Osteoblast (primary cell): Measurements from ENCODE around the gene USP21. TPM values are rescaled to one million over a fixed set of nuclear protein-coding genes. Genes with fewer than 3 reads are reported as not detected.
A peak's percentile ranks its signal among the peaks of the same experiment; 100 is the strongest.

Source experiments
- DNase-seq: peaks from one replicate; pipeline ENCODE4 v3.0.0; 2011; ENCODE audit warnings: low spot score, mixed read lengths; ENCODE audit not compliant: insufficient read length; ENCODE audit errors: missing footprints
- H2AFZ ChIP-seq: 2 replicates; pipeline ENCODE4 v1.6.0; 2011; ENCODE audit warnings: mild to moderate bottlenecking, low read length
- H3K27ac ChIP-seq: 2 replicates; pipeline ENCODE4 v1.5.1; 2011; ENCODE audit warnings: mild to moderate bottlenecking, low read depth, low read length, moderate library complexity
- H3K27me3 ChIP-seq: 2 replicates; pipeline ENCODE4 v1.6.0; 2012; ENCODE audit warnings: mild to moderate bottlenecking, control low read depth, inconsistent platforms, low read length, moderate library complexity; ENCODE audit not compliant: insufficient read depth
- H3K36me3 ChIP-seq: 2 replicates; pipeline ENCODE4 v1.5.1; 2011; ENCODE audit warnings: mild to moderate bottlenecking, low read length, control low read depth, moderate library complexity; ENCODE audit not compliant: insufficient read depth
- H3K4me1 ChIP-seq: 2 replicates; pipeline ENCODE4 v1.5.1; 2011; ENCODE audit warnings: mild to moderate bottlenecking, low read length, control low read depth, moderate library complexity; ENCODE audit not compliant: insufficient read depth
- H3K4me2 ChIP-seq: 2 replicates; pipeline ENCODE4 v1.6.0; 2011; ENCODE audit warnings: mild to moderate bottlenecking, low read length; ENCODE audit not compliant: insufficient read depth
- H3K4me3 ChIP-seq: fragments of 200-600 bp; sonication (generic); 3 replicates; pipeline ENCODE4 v1.5.1; 2012; ENCODE audit warnings: mild to moderate bottlenecking, low read length, inconsistent platforms; ENCODE audit not compliant: insufficient read depth
- H3K79me2 ChIP-seq: 2 replicates; pipeline ENCODE4 v1.6.0; 2012; ENCODE audit warnings: mild to moderate bottlenecking, low read length, control low read depth, inconsistent platforms; ENCODE audit not compliant: insufficient read depth
- H3K9me3 ChIP-seq: 2 replicates; pipeline ENCODE4 v1.5.1; 2011; ENCODE audit warnings: low read depth, low read length, control low read depth
- H4K20me1 ChIP-seq: 2 replicates; pipeline ENCODE4 v1.6.0; 2012; ENCODE audit warnings: mild to moderate bottlenecking, low read length, control low read depth; ENCODE audit not compliant: insufficient read depth
- total RNA-seq: library from RNA; depleted of rRNA; stranded (reverse); fragments of >200 nt; gene quantifications from 2 replicates; pipeline ENCODE4 v1.2.3, GENCODE V29; 2012
- TF ChIP-seq, protein P1 (sequence below): IDR thresholded peaks from 2 replicates; pipeline ENCODE4 v1.5.1; 2011; ENCODE audit warnings: mild to moderate bottlenecking, low read depth, low read length, moderate library complexity; ENCODE audit errors: extremely low read depth

The USP21 gene
- total RNA-seq, 1 donor: 8.0 TPM

DNA sequence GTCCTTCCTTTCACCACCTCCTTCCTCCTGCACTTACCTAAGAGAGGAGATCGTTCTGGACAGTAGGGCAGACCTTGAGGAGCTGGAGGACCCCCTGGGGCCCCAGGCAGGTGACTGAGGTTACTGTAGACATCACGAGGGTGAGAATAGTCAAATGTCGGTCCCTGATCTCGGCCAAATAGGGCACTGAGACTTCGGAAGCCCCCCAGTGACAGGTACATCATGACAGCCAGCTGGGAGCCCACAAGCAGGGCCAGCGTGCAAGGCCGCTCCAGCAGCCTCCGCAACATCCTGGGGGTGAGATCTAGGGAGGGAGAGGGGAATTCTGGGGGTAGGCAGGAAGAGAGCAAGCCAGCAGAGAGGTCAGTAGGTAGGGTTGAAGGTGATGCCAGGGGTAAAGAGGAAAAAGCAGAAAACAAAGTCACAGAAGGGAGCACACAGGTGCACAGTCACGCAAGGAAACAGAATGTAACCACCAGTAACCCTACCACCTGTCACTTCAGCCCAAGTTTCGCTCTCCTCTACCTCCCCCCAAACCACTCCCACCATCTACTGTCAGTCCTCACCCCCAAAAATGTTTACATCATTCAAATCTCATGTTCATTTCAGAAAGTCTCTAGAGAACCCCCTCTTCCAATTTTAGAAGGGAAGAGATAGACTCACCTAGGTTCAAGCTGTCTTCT is 16.6 kb downstream of the USP21 start:
- peak overlapping the region; percentile 96 for H3K27ac ChIP-seq

DNA sequence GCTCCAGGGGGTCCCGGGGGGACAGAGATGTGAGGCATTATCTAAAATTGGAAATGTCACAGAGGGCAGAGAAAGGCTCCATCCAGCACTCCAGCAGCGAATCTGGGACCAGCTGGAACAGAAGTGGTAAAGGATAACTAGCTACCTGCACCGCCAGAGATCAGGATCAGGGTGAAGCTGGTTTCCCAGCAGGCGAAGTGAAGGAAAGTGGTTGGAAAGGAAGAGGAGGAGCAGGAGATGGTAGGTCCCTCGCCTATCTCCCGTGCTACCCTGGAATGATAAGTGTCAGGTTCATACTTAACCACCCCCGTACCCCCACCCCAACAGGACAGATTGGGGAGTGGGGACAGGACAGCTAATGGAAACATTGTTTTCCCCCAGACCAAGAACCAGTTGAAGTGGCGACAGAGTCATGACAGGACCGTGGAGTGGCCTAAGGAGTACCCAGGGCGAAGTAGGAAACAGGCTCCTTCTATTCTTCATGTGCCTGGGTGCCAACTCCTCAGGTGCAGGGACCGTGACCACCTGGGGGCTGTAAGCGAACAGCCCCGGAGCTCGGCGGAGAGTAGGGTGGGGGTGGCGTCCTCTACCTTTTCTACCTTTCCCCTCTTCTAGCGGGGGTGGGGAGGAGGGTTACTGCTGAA is 17.3 kb downstream of the USP21 start:
- Histone ChIP-seq H3K27ac (peak overlapping the region; percentile 96), H4K20me1 (peaks cover 3% of the 10 kb centered on the region), H3K36me3 (peaks cover 36% of the 10 kb centered on the region), H3K4me1 (peaks cover 27% of the 10 kb centered on the region), H3K9me3 (no peaks in the 10 kb centered on the region), H3K79me2 (peaks cover 20% of the 10 kb centered on the region), H3K27me3 (no peaks in the 10 kb centered on the region), H2AFZ (peak overlapping the region; percentile 99), H3K4me2 (peak overlapping the region; percentile 99), H3K4me3 (peak overlapping the region; percentile 98)
- DNase-seq: no peak
- TF ChIP-seq, protein P1, sequence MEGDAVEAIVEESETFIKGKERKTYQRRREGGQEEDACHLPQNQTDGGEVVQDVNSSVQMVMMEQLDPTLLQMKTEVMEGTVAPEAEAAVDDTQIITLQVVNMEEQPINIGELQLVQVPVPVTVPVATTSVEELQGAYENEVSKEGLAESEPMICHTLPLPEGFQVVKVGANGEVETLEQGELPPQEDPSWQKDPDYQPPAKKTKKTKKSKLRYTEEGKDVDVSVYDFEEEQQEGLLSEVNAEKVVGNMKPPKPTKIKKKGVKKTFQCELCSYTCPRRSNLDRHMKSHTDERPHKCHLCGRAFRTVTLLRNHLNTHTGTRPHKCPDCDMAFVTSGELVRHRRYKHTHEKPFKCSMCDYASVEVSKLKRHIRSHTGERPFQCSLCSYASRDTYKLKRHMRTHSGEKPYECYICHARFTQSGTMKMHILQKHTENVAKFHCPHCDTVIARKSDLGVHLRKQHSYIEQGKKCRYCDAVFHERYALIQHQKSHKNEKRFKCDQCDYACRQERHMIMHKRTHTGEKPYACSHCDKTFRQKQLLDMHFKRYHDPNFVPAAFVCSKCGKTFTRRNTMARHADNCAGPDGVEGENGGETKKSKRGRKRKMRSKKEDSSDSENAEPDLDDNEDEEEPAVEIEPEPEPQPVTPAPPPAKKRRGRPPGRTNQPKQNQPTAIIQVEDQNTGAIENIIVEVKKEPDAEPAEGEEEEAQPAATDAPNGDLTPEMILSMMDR: no peak

More for the DNA sequence above, 16.6 kb downstream of the USP21 start:
- H3K4me2 ChIP-seq: peak overlapping the region; percentile 99
- peaks cover 3% of the 10 kb centered on the region for H4K20me1 ChIP-seq
- no peaks in the 10 kb centered on the region for H3K9me3 ChIP-seq
- peaks cover 20% of the 10 kb centered on the region for H3K79me2 ChIP-seq
- no peak for DNase-seq
- H3K4me3 ChIP-seq: peak overlapping the region; percentile 98
- H3K27me3 ChIP-seq: no peaks in the 10 kb centered on the region
- H3K4me1 ChIP-seq: peaks cover 27% of the 10 kb centered on the region
- TF ChIP-seq, protein P1: no peak
- no peak overlapping the region for H2AFZ ChIP-seq
- H3K36me3 ChIP-seq: peaks cover 43% of the 10 kb centered on the region

DNA sequence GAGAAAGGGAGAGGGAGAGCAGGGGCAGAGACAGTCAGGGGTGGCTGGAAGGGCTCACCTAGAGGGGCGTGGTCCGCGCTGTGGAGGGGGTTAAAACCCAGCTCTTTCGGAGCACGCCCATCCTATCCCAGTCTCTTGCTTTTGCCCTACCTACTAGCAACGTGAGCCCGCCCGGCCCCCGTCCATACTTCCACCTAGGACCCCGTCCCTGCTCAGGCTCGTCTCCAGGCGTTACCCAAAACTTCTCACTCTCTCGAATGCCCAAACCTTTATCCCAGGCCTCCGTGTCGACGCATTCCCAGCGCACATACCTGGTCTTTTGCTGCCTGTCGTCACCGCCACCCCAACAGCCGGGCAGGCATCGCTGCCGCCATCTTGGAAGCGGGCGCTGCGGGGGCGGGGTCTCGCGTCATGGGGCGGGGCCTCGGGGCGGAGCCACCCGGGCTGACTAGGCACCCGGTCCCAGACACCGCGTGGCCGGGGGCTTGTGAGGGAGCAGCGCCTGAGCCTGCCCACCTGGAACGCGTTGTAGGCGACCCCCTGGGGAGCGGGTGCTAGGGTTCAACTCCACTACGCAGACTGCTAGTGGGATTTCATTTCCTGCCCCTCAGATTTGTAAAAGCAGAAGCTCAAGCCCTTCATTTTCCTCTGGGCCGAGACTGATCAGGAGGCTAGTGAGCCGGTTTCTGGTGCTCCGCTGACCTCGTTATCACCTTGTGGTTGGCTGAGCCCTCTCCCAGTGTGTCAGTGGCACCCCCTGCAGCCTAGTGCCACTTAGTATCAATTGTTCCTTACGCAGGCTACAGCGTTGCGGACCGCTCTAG is 18.0 kb downstream of the USP21 start, which contains the start of gene B4GALT3:
B4GALT3 (minus strand) TSS at position 396 of the 824 bp plus-strand sequence. CDS start 1,447 bp downstream, outside the sequence.
- DNase-seq: peak; percentile 98
- peak within 1 kb of the TSS; percentile 99 for H2AFZ ChIP-seq

More for the DNA sequence above, 18.0 kb downstream of the USP21 start, which contains the start of gene B4GALT3:
- TF ChIP-seq, protein P1: no peak
- Histone ChIP-seq H3K4me3 (peak within 1 kb of the TSS; percentile 98), H3K9me3 (no peaks in the 10 kb centered on the region), H3K4me2 (peak within 1 kb of the TSS; percentile 99), H3K4me1 (peaks cover 29% of the 10 kb centered on the region), H3K27me3 (no peaks in the 10 kb centered on the region), H3K36me3 (peaks cover 29% of the 10 kb centered on the region), H3K27ac (peak within 1 kb of the TSS; percentile 96), H3K79me2 (peaks cover 16% of the 10 kb centered on the region), H4K20me1 (peaks cover 3% of the 10 kb centered on the region)
